GM19238 (cell line): ENCODE results near the gene PNKD.

Source experiments
- DNase-seq: peaks from one replicate; pipeline ENCODE4 v3.0.0; 2011; ENCODE audit warnings: low spot score; ENCODE audit not compliant: insufficient read length

PNKD gene

DNA sequence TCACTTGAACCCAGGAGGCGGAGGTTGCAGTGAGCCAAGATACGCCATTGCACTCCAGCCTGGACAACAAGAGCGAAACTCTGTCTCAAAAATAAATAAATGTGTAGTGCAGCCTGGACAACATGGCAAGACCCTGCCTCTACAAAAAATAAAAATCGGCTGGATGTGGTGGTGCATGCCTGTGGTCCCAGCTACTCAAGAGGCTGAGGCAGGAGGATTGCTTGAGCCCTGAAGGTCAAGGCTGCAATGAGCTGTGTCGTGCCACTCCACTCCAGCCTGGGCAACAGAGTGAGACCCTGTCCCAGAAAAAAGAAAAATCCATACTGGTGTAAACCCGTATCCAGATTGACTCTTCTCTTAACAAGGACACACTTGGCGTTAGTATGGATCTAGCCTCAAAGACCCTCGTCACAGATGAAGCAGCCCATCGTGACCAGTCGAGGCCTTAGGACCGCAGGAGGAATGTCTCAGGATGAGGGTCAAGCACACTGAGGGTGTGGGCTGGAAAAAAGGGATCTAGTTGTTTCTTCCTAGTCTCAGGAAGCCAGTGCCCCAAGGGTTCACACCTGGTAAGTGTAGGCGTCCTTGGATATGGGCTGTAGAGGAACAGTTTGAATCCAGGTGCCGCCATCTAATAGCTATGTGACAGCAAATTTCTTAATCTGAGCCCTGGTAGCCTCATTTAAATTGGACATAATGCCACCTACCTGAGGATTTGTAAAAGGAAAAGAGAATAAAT is 13.5 kb upstream of the PNKD start:
- no peak for DNase-seq

DNA sequence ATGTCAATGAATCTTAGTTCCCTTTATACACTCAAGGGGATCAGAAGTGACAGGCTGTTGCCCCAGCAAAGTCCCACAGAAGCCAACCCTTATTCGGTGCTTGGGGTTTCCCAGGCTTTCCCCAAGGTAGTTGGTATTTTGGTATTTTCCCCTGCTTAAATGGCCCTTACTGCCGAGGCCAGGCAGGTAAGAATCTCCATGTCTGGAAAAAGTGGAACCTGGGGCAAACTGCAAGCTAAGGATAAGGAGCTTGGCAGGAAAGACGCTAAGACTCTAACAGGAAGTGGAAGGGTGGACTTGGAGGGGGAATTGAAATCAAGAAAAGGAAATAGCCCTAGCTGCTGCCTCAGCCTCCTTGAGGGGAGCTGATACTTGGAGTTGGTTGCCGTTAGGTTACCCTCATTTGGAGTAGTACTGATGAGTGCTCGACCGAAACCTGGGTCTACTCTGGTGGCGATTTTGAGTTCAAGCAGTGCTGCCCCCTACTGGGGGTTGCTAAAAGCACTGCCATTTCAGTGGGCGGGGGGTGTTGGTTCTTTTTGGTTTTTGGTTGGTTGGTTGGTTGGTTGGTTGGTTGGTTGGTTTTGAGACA is 12.8 kb upstream of the PNKD start:
- DNase-seq, result peak; percentile 72

- no peak for DNase-seq
These were observed 11.0 kb upstream of the PNKD start for GRCh38 chr2:218259099-218259961.

- DNase-seq, result no peak
These were observed 10.2 kb upstream of the PNKD start for GRCh38 chr2:218260166-218260565.

GRCh38 chr2:218260742-218261422 is 9.4 kb upstream of the PNKD start, which contains the start of gene GPBAR1:
Gene GPBAR1 (plus strand): TSS chr2:218261015. CDS start chr2:218262725, 1,710 bp downstream.
- DNase-seq, result no peak

DNA sequence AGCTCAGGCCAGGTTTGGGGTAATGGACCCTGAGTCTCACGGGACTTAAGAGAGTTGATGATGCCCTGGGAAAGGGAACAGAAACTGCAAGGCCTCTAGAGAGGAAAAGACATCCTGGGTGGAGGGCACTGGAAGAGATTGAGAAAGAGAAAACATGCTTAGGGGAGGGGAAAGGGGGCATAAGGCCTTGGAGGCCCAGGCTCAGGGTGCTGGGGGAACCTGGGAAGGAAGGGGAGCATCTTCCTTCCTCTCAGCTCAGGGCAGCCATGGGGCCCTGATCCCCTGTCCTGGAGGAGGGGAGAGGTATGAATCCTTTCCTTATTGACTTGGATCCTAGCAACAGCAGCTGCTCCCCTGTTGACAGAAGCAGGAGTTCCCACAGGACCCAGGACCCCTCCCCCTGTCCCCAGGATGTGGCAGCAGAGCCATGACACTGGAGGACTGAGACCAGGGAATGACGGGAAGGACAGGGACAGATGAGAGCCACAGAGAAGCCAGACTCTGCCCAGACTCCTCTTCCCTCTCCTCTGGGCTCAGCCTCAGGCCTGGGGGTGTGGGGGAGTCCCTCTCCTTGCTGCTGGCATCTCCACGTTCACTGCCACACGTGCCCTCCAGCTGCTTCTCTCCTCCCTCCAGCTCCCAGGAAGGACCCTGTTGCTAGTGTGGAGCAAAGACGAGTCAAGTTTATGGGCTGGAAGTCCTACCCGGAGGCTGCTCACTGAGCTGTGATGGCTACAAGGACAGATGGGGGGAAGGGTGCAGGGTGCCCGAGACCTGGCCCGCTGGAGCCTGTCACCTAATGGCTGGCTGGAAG is 8.7 kb upstream of the PNKD start:
- no peak for DNase-seq

DNA sequence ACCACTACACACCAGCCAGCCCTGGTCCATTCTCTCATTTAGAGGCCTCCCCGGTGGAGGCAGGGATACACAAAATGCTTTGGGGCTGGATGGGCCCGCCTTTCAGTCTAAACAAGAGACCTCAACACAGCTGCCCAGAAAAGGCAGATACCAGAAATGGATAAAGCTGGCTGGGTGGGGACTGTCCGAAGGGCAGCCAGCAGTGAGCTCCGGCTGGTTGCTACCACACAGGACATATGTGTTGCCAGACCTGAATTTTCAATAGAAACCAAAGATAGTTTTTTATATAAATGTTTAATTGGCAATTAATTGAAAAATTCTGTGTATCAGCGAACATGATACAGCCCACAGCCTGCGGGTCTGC is 8.1 kb upstream of the PNKD start:
- no peak for DNase-seq

DNA sequence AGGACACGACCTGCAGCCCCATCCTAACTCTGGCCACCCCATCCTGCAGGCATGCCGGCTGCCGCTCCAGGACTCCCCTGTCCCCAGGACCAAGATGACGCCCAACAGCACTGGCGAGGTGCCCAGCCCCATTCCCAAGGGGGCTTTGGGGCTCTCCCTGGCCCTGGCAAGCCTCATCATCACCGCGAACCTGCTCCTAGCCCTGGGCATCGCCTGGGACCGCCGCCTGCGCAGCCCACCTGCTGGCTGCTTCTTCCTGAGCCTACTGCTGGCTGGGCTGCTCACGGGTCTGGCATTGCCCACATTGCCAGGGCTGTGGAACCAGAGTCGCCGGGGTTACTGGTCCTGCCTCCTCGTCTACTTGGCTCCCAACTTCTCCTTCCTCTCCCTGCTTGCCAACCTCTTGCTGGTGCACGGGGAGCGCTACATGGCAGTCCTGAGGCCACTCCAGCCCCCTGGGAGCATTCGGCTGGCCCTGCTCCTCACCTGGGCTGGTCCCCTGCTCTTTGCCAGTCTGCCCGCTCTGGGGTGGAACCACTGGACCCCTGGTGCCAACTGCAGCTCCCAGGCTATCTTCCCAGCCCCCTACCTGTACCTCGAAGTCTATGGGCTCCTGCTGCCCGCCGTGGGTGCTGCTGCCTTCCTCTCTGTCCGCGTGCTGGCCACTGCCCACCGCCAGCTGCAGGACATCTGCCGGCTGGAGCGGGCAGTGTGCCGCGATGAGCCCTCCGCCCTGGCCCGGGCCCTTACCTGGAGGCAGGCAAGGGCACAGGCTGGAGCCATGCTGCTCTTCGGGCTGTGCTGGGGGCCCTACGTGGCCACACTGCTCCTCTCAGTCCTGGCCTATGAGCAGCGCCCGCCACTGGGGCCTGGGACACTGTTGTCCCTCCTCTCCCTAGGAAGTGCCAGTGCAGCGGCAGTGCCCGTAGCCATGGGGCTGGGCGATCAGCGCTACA is 7.4 kb upstream of the PNKD start:
- no peak for DNase-seq

DNA sequence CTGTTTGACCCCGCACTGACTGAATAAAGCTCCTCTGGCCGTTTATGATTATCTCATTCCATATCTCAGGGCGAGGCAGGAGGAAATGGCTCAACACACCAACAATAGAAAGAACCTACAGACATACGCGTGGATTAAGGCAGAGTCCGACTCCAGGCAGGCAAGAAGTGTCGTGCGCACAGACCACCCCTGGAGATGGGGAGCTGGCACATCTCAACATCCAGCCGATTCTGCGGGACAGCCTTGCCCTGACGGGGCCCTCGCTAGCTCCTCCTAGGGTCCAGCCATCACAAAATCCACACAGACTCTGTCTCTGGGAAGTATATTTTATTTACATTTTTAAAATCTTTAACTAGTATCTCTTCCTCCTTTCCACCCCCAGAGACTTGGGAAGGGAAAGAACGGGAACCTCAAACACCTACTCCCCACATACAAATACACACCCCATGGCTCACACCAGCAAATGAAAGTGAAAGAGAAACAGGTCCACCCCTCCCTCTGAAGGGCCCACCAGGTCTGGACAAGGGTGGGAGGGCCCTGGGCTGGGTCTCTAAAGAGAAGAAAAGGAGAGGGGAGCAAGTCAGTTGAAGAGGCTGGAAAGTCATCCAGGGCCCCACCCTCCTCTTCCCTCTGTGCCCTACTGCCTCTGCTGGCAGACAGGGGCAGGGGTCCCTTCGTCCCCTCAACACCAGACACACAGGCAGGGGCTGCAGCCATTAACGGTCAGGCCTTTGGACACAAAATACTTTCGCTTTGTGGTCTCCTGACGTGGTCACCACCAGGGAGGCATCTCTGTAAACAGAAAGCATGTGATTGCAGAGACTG is 6.3 kb upstream of the PNKD start:
- DNase-seq, result no peak

DNA sequence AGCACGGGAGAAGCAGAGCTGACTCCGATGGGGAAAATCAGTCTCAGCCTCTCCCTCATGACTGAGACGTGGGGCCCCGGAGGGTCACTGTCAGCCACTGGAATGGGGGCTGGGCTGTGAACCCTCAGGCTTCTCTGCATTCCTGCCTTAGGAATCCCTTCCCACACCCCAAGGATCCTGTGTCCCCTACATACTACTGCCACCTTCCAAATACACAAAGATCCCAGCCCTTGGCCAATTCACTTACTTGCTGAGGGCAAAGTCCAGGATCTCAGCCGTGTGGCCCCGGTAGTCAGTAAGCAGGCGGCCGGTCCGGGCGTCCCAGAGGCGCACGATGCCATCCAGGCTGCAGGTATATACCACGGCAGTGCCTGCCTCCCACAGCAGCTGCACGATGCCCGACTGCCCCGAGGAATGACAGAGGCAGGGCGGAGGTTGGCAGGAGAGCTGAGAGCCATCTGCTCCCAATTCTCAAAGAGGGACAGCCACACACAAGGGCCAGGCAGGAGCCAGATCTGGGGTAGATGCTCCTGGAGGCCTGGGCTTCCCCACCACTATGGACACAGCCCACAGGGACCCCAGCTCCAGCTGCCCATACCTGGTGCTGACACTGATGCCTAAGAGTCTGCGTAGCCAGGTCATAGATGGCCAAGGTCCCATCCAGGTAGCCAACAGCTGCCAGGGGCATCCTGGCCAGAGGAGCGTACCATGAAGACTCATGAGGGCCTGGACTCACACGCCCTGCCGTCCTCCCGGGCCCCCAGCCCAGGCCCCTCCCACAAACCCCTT is 5.4 kb upstream of the PNKD start:
- no peak for DNase-seq

DNA sequence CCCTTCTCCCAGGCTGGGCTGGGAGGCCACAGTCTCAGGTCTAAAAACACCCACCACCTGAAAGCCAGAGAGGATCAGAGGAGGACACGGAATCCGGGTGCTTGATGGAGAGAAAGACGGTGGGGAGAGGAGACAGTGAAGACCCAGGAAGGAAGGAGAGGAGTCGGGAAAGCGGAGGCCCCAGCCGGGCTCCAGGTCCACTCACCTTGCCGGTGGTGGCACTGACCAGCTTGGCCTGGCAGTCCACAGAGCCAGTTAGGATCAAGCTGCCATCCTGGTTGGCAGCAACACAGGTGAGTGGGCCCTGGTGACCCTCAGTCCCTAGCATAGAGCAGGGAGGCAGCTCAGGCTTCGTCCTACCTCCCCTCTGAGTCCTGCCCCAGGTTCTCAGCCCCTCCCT is 4.7 kb upstream of the PNKD start:
- no peak for DNase-seq

DNA sequence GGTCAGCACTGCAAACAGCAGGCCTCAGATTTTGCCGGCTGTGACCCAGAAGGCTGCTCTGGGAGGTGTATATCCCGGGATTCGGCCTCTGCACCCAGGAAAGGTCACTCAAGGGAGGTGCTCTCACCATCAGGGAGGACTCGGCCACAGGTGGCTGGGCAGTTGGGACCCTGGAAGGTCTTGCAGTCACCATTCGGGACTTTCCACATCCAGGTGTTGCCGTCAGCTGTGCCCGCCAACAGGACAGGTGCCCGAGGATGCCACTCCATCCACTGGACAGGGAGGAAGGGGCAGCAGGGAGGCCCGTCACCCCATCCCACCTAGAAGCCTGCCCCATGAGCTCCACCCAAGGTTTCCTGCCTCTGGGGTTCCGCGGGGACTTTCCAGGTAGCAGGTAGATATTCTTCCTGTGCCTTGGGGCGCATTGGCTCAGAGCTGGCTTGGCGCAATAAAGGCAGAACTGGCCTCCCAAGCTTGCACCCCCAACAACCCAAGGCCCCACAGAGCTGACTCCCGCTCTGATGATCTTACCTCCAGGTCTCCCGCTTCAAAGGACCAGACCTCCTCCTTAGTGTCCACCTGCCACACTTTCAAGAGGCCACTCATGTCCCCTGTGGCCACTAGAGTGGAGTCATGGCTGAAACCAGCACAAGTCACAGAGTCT is 3.9 kb upstream of the PNKD start:
- no peak for DNase-seq

DNA sequence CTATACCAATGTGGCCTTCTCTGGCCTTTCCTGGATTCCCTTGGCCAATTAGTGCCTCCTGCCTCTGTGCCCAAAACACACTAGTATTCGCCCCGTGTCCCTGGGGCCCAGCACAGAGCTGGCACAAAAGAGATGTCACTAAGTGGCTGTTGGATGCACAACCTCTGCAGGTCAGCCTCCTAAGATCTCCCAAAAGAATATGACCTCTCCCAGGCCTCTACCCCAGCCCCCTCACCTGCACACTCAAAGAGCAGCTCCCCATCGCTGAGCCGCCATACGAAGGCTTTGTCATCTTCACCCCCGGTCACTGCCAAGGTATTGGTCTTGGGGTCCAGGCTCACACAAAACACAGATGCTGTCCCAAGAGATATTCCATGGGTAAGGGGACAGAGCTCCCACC is 3.1 kb upstream of the PNKD start:
- no peak for DNase-seq

- no peak for DNase-seq
These were observed 585 bp downstream of the PNKD start for GRCh38 chr2:218270721-218271486.

DNA sequence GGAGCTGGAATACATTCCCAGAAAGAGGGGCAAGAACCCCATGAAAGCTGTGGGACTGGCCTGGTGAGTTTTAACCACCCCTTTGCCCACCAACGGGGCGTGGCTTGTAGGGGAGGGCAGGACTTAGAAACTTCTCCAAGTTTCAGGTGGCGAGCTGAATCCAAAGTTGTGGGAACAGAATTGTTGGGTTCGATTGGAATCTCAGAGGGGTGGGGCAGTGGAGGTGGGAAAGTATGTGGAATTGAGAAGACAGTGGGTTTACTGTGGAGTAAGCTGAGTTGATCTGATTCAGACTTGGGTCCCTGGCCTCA is 1.1 kb downstream of the PNKD start:
- DNase-seq, result no peak

DNA sequence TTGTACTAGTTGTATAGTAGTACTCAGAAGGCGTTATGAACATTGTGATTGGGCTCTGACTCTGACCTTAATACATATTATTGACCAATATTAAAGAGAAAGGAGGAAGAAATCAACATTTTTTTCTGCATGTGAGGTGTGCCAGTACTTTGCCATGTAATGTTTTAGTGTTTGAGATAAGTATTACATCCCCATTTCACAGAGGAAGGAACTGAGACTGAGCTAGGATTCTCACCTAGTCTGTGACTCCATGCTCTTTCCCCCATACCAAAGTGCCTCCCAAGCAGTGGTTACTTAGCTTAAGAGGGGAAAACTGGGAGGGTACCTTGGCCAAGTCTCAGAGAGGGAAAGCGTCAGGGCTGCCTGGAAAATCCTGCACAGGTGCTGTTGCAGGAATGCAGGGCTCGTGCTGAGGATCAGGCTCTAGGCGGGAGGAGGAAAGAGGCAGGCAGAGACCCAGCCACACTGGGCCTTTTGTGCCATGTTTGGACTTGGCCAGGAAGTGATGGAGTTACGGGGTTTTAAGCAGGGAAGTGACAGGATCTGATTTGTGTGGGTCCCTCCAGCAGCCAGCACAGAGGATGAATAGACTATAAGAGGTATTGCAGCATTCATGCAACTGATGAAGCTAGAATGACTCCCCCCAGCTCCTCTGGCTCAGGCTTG is 1.7 kb downstream of the PNKD start:
- no peak for DNase-seq
